Measurements from ENCODE around the gene LRRC27.
"Not testable (repeated sequence)": the region's sequence is repeated elsewhere in the genome, so short reads cannot be mapped to it uniquely, and the experiment has no call there.

Gene LRRC27

DNA sequence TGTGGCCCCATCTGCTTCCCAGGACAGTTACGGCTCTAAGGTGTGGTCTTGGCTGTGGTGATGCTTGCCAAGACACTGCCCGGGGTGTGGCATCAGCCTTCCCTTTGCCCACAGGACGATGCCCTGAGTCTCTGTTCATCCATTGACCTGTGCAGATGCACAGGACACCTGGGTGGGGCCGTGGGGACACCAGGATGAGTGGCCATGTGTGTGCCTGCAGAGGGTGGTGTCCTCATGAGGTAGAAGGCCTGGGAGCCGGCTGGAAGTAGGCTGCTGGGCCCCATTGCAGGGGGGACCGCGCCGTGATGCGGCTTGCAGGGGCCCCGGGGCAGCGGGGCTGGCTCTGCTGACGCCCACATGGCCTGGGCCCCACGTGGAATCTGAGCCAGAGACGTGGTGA lies 42.6 kb downstream of the LRRC27 start:
- no peak for DNase-seq (ENCODE audit: low read depth in 2 of 2)

DNA sequence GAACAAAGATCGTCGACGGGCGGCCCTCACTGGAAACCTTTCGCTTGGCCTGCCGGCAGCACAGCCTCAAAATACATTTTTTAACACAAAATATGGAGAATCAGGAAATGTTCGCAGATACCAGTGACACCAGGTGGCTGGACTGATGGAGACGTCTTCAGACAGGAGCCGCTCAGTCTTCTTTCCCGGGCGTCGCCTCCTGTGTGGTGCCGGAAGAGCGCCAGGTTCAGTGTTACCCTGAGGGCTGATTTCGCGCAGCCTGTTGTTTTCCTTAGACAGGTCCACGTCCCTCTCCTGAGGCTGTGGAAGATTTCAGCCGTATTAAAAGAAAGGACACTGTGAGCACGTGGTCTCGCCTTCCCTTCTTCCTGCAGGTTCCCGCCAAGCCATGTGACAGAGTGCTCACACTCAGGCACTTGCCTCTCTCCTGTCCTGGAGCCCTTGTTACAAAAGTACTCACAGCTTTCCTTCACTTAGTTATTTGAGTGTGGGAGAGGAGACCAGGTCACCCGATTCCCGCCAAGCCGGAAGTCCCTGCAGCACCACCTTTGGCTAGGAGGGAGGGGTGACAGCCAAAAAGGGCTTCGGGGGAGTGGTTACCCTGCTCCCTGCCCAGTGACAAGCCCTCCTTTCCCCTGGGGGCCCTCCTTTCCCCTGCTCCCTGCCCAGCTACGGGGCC lies 43.3 kb downstream of the LRRC27 start:
- DNase-seq (ENCODE audit: low read depth in 2 of 2), result no peak

DNA sequence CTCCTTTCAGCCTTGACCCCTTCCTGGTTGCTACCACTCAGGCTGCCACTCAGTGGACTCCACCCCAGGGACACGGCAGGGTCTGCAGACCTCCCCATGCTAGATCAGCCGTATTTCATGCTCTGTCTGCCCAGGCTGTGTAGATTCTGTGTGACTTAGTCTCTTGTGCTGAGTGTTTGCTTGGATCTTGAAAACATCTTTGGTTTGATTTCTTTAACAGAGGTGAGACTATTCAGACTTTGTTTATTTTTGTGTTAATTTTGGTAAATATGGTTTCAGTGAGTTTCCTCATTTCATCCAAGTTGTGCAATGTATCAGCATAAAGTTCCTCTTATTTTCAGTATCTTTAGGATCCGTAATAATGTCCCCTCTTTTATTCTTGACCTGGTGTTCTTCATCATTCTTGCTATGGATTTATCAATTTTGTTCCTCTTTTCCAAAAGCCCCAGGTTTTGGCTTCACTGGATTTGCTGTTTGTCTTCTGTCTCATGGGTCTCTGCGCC lies 43.9 kb downstream of the LRRC27 start:
- no peak for DNase-seq (ENCODE audit: low read depth in 2 of 2)

DNA sequence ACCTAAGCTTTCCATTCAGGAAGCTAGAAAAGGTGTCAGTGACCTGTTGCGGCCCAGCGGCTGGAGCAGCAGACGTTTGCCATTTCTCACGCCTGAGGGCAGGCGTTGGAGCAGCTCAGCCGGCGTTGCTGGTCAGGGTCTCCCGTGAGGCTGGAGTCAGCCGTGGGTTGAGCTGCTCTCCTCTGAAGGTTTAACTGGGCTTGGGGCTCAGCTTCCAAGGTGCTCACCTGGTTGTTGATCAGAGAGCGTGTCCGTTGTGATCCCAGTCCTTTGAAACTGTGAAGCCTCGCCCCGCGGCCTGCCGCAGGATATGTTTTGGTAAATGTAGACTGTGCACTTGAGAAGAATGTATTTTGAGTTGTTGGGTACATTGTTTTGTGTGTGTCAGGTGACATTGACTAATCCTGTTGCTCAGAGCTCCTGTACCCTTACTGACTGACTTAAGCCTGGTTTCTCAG lies 44.4 kb downstream of the LRRC27 start:
- DNase-seq (ENCODE audit: low read depth in 2 of 2), result no peak

DNA sequence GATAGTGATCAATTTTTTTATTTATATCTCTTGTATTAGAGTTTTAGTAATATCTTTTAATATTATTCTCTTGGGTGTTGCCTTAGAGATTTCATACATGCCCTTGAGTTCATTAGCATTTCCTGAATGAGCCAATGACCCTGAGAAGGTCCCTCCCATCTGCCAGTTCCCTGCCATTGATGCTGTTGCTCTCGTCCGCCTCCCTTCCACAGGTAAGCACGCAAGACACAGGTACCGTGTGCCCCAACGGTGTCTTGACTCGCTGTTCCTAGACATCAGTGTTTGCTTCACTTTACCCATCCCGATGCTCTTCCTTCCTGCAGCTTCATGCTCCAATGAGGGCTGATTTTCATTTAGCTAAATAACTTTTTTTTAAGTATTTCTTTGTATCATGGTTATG lies 45.3 kb downstream of the LRRC27 start:
- DNase-seq (ENCODE audit: low read depth in 2 of 2), result no peak

DNA sequence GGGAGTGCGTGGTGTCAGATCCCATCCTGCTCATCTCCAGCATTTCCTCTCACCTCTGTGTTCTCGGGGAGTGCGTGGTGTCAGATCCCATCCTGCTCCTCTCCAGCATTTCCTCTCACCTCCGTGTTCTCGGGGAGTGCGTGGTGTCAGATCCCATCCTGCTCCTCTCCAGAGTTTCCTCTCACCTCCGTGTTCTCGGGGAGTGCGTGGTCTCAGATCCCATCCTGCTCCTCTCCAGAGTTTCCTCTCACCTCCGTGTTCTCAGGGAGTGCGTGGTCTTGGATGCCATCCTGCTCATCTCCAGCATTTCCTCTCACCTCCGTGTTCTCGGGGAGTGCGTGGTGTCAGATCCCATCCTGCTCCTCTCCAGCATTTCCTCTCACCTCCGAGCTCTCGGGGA lies 47.0 kb downstream of the LRRC27 start:
- DNase-seq (ENCODE audit: low read depth in 2 of 2), result not testable (repeated sequence)

DNA sequence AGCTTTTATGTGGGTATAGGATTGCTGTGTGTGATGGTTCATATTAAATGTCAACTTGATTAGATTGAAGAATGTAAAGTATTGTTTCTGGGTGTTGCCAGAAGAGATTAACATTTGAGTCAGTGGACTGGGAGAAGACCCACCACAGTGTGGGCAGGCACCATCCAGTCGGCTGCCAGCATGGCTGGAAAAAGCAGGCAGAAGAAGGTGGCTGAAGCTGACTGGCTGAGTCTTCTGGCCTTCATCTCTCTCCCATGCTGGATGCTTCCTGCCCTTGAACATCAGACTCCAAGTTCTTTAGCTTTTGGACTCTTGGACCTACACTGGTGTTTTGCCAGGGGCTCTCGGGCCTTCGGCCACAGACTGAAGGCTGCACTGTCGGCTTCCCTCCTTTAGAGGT lies 49.0 kb downstream of the LRRC27 start:
- not testable (repeated sequence) for DNase-seq (ENCODE audit: low read depth in 2 of 2)

DNA sequence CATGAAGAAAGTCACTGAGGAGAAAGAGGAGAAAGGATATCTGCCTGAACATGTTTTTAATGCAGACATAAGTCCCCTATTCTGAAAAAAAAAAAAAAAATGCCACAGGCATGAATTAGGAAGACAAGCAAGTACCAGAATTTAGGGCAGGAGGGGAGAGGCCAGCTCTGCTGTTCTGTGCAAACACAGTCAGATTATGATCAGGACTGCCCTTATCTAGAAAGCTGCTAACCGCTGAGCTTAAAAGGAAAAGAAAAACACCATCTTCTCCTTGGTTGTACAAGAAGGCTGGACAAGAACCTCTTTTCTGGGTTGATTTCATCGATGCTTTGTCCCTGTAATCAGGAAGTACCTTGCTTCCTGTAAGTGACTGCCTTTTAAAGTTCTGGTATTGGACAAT lies 49.7 kb downstream of the LRRC27 start:
- no peak for DNase-seq (ENCODE audit: low read depth in 2 of 2)

DNA sequence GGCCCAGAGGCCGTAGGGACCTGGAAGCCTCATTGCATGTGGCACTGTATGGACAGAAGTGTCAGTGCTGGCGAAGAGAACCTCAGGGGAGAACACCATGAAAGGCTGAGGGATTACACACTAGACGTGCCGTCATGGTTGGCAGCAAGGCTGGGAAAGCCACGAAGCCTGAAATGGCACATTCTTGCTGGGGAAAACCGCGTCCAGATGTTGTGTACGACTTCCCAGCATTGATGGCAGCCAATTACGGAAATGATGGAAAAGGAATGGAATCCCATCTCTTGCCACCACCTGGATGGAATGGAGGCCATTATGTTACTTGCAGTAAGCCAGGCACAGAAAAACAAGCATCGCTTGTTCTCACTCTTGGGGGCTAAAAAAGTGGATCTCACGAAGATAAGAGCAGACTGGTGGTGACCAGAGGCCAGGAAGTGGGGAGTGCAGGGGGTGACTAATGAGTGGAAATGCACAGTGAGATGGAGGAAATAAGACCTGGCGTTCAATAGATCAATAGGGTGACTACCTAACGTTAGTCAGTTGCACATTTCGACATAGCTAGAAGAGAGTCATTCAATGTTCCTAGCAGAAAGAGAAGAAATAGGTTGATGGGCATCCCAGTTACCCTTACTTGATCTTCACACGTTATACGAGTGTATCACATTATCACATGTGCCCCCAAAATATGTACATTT lies 50.4 kb downstream of the LRRC27 start:
- no peak for DNase-seq (ENCODE audit: low read depth in 2 of 2)

DNA sequence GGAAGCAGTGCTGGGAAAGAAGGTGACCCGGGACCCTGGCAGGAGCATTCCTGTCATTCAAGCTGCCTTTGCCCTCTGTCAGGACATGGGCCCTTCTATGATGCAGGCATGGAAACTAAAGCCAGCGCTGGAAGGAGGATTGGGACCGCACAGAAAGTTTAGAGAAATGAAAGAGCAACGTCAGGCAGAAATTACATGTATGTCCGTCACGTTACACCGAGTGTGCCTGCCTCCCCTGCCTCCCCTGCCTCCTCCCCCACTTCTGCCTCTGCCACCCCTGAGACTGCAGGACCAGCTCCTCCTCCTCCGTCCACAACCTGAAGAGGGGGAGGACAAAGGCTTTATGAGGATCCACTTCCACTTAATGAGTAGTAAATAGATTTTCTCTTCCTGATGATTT lies 51.1 kb downstream of the LRRC27 start:
- DNase-seq (ENCODE audit: low read depth in 2 of 2), result no peak

DNA sequence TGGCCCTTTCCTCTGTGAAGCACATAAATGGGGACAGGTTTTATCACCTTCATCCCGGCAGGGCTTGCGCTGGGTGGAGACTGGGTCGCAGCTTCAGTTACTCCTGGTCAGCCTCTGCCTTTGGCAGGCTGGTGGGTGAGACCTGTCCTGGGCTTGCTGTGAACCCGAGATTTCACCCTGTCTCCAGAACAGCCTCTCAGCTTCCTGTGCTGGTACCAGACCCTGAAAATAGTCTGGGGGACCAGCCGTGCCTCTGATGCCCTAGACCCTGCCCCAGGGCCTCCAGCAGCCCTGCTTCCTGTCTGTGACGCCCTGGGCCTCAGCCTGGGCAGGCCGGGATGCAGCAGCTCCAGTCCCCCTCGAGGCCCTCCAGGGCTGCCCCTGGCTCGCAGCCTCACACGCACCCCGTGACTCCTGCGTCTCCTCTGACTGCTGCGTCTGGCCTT lies 51.8 kb downstream of the LRRC27 start:
- DNase-seq (ENCODE audit: low read depth in 2 of 2), result no peak

DNA sequence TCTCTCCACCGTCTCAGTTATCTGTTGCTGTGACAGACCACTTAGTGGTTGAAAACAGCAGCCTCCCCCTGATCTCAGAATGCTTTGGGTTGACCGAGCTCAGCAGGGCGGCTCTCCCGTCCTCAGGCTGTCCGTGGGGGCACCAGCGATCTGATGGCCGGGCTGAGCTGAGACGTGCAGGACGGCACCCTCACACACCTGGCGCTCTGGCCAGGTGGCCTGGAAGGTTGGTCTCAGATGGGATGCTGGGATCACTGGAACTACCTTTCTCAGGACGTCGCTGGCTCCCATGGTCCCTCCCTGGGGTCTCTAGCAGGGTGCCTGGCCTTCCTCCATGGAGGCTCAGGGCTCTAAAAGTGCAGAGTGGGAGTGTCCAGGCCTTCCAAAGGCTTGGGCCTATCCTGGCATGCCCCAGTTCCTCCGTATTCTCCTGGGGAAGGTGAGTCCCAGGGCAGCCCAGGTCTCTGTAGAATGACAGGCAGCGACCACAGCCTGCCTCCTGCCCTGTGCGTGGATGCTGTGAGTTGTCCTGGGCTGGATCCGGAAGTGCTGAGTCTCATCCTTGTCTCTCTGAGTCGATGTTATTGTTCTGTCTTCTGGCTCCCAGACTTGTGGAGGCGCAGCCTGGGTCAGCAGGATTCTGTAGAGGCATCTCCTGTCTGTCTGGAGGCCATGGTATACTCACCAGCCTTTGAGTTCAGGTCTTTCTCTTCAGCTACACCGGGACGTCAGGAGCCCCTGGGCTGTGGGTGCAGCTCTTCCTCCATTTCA lies 52.8 kb downstream of the LRRC27 start:
- no peak for DNase-seq (ENCODE audit: low read depth in 2 of 2)

DNA sequence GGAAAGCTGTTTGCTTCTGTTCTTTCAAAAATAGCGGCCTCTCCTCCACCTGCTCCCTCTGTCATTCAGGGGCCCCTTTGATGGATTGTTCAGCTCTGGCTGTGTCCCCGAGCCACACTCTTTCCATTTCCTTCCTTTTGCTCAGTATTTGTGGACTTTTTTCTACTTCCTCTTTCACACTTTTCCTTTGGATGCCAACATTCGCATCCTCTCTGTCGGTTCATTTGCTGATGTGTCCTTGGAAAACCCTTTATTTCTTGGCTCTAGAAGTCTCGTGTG lies 53.3 kb downstream of the LRRC27 start:
- no peak for DNase-seq (ENCODE audit: low read depth in 2 of 2)

DNA sequence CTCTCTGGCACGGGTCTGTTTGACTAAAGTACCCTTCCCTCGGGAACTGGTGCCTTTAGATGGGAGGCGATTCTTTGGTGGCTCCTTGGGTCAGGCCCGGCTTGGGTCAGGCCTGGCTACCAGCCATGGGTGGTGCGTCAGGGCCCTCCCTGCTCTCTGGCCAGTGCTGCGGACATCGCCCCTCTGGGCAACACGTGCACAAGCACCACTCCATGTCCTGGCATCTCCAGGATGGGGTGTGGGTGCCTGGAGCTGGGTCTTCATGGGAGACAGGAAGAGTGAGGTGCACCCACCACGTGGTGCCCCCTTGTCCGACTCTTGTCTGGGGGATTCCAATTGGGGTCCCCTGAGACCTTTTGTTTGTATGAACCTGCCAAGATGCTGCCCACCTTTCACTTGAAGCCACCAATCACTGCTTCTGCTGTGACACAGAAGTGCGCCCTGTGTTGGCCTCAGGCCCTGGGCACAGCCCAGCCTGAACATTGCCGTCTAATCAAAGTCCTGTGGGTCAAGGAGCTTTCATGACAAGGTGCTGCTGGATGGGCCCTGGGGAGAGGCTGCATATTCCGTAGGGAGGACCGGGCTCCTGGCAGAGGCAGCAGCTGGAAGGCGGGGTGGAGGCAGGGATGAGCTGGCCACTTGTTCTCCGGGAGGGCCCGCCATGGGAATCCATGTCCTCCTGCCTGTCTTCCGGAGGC lies 53.9 kb downstream of the LRRC27 start:
- no peak for DNase-seq (ENCODE audit: low read depth in 2 of 2)

DNA sequence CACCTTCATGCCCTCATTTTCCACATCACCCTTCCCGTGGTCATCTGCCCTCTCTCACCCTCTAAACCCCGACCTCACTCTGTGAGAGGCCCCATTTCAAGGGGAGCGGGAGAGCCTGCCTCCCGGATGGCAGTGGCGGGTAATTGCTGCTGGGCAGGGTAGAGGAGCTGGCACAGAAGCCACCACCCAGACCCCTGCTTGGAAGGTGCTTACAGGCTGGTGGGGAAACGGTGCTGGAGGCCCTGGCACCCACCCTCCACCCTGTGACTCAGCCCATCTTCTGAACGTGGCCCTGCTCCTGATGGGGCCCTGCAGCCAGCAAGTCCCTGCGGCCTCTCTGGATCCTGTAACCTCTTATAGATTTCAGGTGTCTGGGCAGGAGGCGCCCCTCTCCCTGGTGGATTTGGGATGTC lies 54.4 kb downstream of the LRRC27 start:
- no peak for DNase-seq (ENCODE audit: low read depth in 2 of 2)

DNA sequence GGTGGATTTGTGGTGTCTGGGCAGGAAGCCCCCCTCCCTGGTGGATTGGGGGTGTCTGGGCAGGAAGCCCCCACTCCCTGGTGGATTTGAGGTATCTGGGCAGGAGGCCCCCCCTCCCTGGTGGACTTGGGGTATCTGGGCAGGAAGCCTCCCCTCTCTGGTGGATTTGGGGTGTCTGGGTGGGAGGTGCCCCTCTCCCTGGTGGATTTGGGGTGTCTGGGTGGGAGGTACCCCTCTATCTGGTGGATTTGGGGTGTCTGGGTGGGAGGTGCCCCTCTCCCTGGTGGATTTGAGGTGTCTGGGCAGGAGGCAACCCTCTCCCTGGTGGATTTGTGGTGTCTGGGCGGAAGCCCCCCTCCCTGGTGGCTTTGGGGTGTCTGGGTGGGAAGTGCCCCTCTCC lies 54.9 kb downstream of the LRRC27 start:
- not testable (repeated sequence) for DNase-seq (ENCODE audit: low read depth in 2 of 2)

DNA sequence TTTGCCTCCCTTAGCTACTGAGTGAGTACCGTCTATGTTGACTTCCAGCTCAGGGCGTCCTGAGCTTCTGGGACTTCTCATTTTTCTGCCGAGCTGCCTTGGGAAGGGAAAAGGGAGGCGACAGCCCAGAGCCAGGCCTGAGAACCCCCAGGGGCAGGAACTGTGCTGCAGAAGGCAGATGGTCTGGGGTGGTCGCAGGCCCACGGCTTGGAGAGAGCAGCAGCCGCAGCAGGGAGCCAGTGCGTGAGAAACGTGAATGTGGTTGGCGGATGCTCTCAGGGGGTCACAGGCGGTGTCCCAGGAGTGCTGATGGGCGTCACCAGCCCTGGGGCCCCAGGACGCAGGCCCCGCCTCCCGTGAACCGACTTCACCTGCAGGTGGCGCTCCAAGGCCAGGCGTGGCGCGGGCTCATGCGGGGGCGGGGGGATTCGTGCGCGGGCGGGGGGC lies 55.8 kb downstream of the LRRC27 start:
- peak; percentile 69 to 70 for DNase-seq (ENCODE audit: low read depth in 2 of 2)

DNA sequence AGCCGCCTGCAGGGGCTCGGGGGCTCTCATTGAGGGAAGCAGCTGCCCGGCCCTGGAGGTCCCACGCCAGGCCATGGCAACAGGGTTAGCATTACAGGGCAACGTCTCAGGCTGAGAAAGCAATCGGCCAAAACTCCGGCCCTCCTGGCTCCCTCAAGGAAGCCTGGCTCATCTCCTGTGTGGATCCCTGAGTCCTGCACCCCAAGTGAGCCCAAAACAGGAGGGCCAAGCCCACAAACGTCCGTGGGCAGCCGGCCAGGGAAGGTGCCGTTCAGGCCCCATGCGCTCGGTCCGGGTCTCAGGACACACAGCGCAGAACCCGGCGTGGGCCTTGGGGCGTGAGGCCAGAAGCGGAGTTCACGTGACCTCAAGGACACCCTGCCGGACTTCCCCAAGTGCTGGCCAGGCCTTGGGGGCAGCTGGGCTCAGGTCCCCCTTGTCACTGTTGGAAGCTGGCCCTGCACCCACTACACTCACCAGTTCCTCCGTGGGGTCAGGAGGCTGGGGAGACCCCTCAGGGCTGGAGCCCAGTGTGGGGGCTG lies 57.0 kb downstream of the LRRC27 start:
- DNase-seq (ENCODE audit: low read depth in 2 of 2), result no peak

DNA sequence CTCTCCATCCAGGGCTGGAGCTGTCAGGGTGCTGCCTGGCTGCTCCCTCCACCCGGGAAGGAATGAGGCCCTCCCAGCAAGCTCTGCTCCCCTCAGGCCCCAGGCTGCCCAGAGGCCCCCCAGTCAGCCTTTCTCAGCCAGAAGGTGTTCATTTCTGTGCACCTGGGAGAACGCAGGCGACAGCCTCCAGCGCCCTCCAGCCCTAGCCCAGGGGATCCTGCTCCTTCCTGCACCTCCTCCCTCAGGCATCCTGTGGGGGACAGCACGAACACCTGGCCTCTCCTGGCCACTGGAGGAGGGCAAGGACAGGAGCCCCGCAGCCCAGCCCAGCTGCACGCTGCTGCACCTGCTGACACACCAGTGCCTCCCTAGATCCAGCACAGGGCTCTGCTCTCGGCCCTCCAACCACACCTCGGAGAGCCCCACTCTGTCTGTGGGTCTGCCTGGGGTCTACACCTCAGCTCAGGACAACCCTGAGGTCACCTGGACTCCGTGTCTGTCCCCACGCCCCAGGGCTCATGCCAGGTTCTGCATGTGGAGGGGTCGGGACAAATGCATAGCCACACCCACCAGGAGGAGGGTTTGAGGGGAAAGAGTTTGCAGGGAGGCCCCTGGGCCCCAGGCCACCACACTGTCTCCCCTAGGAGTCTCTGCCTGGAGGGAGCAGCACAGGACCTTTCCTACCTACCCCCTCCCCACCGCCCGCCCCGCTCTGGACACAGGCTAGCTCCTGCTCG lies 57.6 kb downstream of the LRRC27 start:
- no peak for DNase-seq (ENCODE audit: low read depth in 2 of 2)

DNA sequence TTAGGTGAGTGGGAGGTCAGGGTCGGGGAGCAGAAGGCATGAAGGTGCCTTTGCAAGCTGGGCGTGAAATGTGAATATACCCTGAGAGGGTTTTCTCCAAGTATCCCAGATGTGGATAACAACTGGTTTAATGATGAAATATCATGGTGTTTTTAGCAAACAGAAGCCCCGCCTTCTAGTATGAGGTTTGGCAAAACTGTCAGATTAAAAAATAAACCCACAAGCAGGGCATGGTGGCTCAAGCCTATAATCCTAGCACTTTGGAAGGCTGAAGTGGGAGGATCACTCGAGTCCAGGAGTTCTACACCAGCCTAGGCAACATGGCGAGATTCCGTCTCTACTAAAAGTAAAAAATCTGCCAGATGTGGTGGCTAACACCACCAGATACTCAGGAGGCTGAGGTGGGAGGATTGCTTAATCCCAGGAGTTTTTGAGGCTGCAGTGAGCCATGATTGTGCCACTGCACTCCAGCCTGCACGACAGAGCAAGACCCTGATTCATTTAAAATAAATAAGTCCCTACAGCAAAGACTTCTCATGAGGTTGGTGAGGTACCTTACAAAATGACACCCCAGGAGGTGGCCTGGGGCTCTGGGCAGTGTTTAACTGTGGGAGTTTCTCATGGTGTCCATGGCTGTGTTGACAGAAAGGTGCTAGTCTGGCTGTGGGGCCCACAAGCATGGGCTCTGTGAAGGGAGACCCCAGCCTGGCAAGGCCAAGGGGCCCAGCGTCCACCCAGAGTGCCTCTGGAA lies 58.4 kb downstream of the LRRC27 start:
- DNase-seq (ENCODE audit: low read depth in 2 of 2), result no peak
